ENCODE data around the gene FLRT1. TPM values are rescaled to one million over a fixed set of nuclear protein-coding genes. Genes with fewer than 3 reads are reported as not detected.

FLRT1 gene
- total and polyA plus RNA-seq, 2 experiments from 2014 or later: 0.76 to 1.1 TPM

- H3K27ac ChIP-seq (ENCODE audit: low read depth): no peak overlapping the region
- no peaks in the 10 kb centered on the region for H3K36me3 ChIP-seq (ENCODE audit: insufficient read depth)
- H4K20me1 ChIP-seq (replicated peaks; ENCODE audit: insufficient read depth): no peaks in the 10 kb centered on the region; the same call in 1 of the 2 replicates
- H3K4me3 ChIP-seq: no peak overlapping the region
- no peaks in the 10 kb centered on the region for H3K79me2 ChIP-seq (replicated peaks; ENCODE audit: insufficient read depth)
- Mint-ChIP-seq H3K36me3 (ENCODE audit: low read depth) (no peaks in the 10 kb centered on the region), H3K27me3 (ENCODE audit: insufficient read depth, low read depth, poor library complexity) (peaks cover 48% of the 10 kb centered on the region), H3K4me3 (no peak overlapping the region), H3K27ac (no peak overlapping the region), H3K4me1 (peaks cover 27% of the 10 kb centered on the region), H3K9me3 (no peaks in the 10 kb centered on the region)
- ATAC-seq (no peak), DNase-seq (ENCODE audit: low spot score) (no peak)
- TF ChIP-seq STAT1 (IDR thresholded peaks at IDR 0.05; ENCODE audit: unreplicated experiment) (no peak), EZH2 (IDR thresholded peaks at IDR 0.05; ENCODE audit: low read depth, unreplicated experiment) (no peak), ZNF331 (CRISPR knock-in tag; IDR thresholded peaks at IDR 0.05; ENCODE audit: low read depth) (no peak)
- H3K9me2 ChIP-seq (ENCODE audit: insufficient read depth): no peaks in the 10 kb centered on the region
- peaks cover 88% of the 10 kb centered on the region for H3K27me3 ChIP-seq (ENCODE audit: insufficient read depth)
- no peak overlapping the region for H3K4me2 ChIP-seq
- H2AFZ ChIP-seq: no peak overlapping the region
- H3F3A ChIP-seq (replicated peaks; ENCODE audit: low read depth): 0 out of 2 replicates have a peak, but pooled peaks cover 11% of the 10 kb centered on the region
- H3K4me1 ChIP-seq (ENCODE audit: insufficient read depth): peaks cover 14% of the 10 kb centered on the region; the same call in 1 of the 2 replicates
These were observed 15.6 kb downstream of the FLRT1 start for GRCh38 chr11:64051297-64051696.

- peaks cover 14% of the 10 kb centered on the region; the same call in 1 of the 2 replicates for H3K4me1 ChIP-seq (ENCODE audit: insufficient read depth)
- DNase-seq (ENCODE audit: low spot score): no peak
- H3K79me2 ChIP-seq (replicated peaks; ENCODE audit: insufficient read depth): no peaks in the 10 kb centered on the region
These were observed 16.7 kb downstream of the FLRT1 start for GRCh38 chr11:64052436-64052835.

More at GRCh38 chr11:64052436-64052835, 16.7 kb downstream of the FLRT1 start:
- peaks cover 40% of the 10 kb centered on the region for H3K27me3 Mint-ChIP-seq (ENCODE audit: insufficient read depth, low read depth, poor library complexity)
- H3K27me3 ChIP-seq (ENCODE audit: insufficient read depth): peaks cover 88% of the 10 kb centered on the region
- no peaks in the 10 kb centered on the region for H3K9me3 Mint-ChIP-seq
- ATAC-seq: no peak
- H3K4me1 Mint-ChIP-seq: peaks cover 27% of the 10 kb centered on the region
- H3K4me3 Mint-ChIP-seq: no peak overlapping the region
- no peak overlapping the region for H3K27ac Mint-ChIP-seq
- no peak overlapping the region for H2AFZ ChIP-seq
- no peaks in the 10 kb centered on the region; the same call in 1 of the 2 replicates for H4K20me1 ChIP-seq (replicated peaks; ENCODE audit: insufficient read depth)
- no peak overlapping the region for H3K27ac ChIP-seq (ENCODE audit: low read depth)
- no peaks in the 10 kb centered on the region for H3K36me3 Mint-ChIP-seq (ENCODE audit: low read depth)
- no peak overlapping the region for H3K4me2 ChIP-seq
- no peaks in the 10 kb centered on the region for H3K9me2 ChIP-seq (ENCODE audit: insufficient read depth)
- no peak overlapping the region for H3K4me3 ChIP-seq
- TF ChIP-seq JUNB (IDR thresholded peaks at IDR 0.05; ENCODE audit: unreplicated experiment): no peak
- no peak for TF ChIP-seq ZNF331 (CRISPR knock-in tag; IDR thresholded peaks at IDR 0.05; ENCODE audit: low read depth)
- TF ChIP-seq, protein P1, sequence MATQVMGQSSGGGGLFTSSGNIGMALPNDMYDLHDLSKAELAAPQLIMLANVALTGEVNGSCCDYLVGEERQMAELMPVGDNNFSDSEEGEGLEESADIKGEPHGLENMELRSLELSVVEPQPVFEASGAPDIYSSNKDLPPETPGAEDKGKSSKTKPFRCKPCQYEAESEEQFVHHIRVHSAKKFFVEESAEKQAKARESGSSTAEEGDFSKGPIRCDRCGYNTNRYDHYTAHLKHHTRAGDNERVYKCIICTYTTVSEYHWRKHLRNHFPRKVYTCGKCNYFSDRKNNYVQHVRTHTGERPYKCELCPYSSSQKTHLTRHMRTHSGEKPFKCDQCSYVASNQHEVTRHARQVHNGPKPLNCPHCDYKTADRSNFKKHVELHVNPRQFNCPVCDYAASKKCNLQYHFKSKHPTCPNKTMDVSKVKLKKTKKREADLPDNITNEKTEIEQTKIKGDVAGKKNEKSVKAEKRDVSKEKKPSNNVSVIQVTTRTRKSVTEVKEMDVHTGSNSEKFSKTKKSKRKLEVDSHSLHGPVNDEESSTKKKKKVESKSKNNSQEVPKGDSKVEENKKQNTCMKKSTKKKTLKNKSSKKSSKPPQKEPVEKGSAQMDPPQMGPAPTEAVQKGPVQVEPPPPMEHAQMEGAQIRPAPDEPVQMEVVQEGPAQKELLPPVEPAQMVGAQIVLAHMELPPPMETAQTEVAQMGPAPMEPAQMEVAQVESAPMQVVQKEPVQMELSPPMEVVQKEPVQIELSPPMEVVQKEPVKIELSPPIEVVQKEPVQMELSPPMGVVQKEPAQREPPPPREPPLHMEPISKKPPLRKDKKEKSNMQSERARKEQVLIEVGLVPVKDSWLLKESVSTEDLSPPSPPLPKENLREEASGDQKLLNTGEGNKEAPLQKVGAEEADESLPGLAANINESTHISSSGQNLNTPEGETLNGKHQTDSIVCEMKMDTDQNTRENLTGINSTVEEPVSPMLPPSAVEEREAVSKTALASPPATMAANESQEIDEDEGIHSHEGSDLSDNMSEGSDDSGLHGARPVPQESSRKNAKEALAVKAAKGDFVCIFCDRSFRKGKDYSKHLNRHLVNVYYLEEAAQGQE (IDR thresholded peaks at IDR 0.05; ENCODE audit: unreplicated experiment): no peak
- TF ChIP-seq, protein P2, sequence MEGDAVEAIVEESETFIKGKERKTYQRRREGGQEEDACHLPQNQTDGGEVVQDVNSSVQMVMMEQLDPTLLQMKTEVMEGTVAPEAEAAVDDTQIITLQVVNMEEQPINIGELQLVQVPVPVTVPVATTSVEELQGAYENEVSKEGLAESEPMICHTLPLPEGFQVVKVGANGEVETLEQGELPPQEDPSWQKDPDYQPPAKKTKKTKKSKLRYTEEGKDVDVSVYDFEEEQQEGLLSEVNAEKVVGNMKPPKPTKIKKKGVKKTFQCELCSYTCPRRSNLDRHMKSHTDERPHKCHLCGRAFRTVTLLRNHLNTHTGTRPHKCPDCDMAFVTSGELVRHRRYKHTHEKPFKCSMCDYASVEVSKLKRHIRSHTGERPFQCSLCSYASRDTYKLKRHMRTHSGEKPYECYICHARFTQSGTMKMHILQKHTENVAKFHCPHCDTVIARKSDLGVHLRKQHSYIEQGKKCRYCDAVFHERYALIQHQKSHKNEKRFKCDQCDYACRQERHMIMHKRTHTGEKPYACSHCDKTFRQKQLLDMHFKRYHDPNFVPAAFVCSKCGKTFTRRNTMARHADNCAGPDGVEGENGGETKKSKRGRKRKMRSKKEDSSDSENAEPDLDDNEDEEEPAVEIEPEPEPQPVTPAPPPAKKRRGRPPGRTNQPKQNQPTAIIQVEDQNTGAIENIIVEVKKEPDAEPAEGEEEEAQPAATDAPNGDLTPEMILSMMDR (conservative IDR thresholded peaks at IDR 0.05; ENCODE audit: low read depth in 2 of 2): no peak
- no peak for TF ChIP-seq STAT1 (IDR thresholded peaks at IDR 0.05; ENCODE audit: unreplicated experiment)
- no peak for TF ChIP-seq EZH2 (IDR thresholded peaks at IDR 0.05; ENCODE audit: low read depth, unreplicated experiment)
- no peaks in the 10 kb centered on the region for H3K36me3 ChIP-seq (ENCODE audit: insufficient read depth)
- 0 out of 2 replicates have a peak, but pooled peaks cover 11% of the 10 kb centered on the region for H3F3A ChIP-seq (replicated peaks; ENCODE audit: low read depth)
